Naive thymus-derived CD4-positive, alpha-beta T cell (primary cell): Measurements from ENCODE around the gene SRPK2. TPM values are rescaled to one million over a fixed set of nuclear protein-coding genes. Genes with fewer than 3 reads are reported as not detected.
"Not testable (repeated sequence)": the region's sequence is repeated elsewhere in the genome, so short reads cannot be mapped to it uniquely, and the experiment has no call there.

ENCODE experiments used
- ATAC-seq: fragments of 150-1000 bp; cut with Tn5 transposase; 2 replicates; pipeline ENCODE4 v1.10.0; 2021; ENCODE audit warnings: mild to moderate bottlenecking, moderate library complexity
- CTCF ChIA-PET: fragments of 350-600 bp; sonication (Branson Sonifier 250); formaldehyde crosslinking; loops from one replicate; lab custom pipeline; 2021; ENCODE audit warnings: antibody characterized with exemption; lab: Charles Lee
- POLR2A ChIA-PET: fragments of 350-600 bp; sonication (Branson Sonifier 250); formaldehyde crosslinking; loops from one replicate; lab custom pipeline; 2021; ENCODE audit warnings: antibody characterized with exemption, inconsistent platforms; lab: Charles Lee
- DNase-seq, 9 donors: peaks; one replicate each; pipeline versions ENCODE4 v3.0.0 to v3.0.0-alpha.2; 2020 to 2022; ENCODE audit warnings: mixed read lengths in 1 of 9
- H3K27ac ChIP-seq: one replicate; pipeline ENCODE4 v1.7.0; 2013; ENCODE audit warnings: mild to moderate bottlenecking, low read depth, low read length, moderate library complexity
- H3K27me3 ChIP-seq, 2 donors: one replicate each; pipeline ENCODE4 v1.7.0; 2013; ENCODE audit warnings: low read length in 2 of 2, mild to moderate bottlenecking in 2 of 2, moderate library complexity in 2 of 2; ENCODE audit not compliant: control insufficient read depth in 2 of 2, insufficient read depth in 2 of 2
- H3K36me3 ChIP-seq, 3 experiments: 1 replicate in 2 of 3; 2 replicates in 1 of 3; pipeline ENCODE4 v1.7.0; 2013; ENCODE audit warnings: low read length in 3 of 3, mild to moderate bottlenecking in 3 of 3, moderate library complexity in 1 of 3; ENCODE audit not compliant: insufficient read depth in 3 of 3, control insufficient read depth in 2 of 3
- H3K4me1 ChIP-seq, 2 donors: one replicate each; pipeline ENCODE4 v1.7.0; 2013; ENCODE audit warnings: low read length in 2 of 2, mild to moderate bottlenecking in 2 of 2, moderate library complexity in 1 of 2; ENCODE audit not compliant: control insufficient read depth in 2 of 2, insufficient read depth in 2 of 2
- H3K4me3 ChIP-seq: 2 replicates; pipeline ENCODE4 v1.7.0; 2013; ENCODE audit warnings: mild to moderate bottlenecking, low read length
- H3K9me3 ChIP-seq, 3 experiments: 1 replicate in 2 of 3; 2 replicates in 1 of 3; pipeline ENCODE4 v1.7.0; 2013; ENCODE audit warnings: low read length in 3 of 3; ENCODE audit not compliant: control insufficient read depth in 2 of 3
- H3K27ac Mint-ChIP-seq, 9 donors: one replicate each; pipeline ENCODE4 v1.8.0; 2020 to 2022; ENCODE audit warnings: mixed read lengths in 9 of 9, mild to moderate bottlenecking in 8 of 9, moderate library complexity in 5 of 9, inconsistent platforms in 2 of 9
- H3K27me3 Mint-ChIP-seq, 5 donors: one replicate each; pipeline ENCODE4 v1.8.0; 2021 to 2022; ENCODE audit warnings: mixed read lengths in 5 of 5, mild to moderate bottlenecking in 1 of 5
- H3K36me3 Mint-ChIP-seq, 5 donors: one replicate each; pipeline ENCODE4 v1.8.0; 2020 to 2022; ENCODE audit warnings: mixed read lengths in 5 of 5, mild to moderate bottlenecking in 3 of 5, inconsistent platforms in 1 of 5
- H3K4me1 Mint-ChIP-seq, 7 donors: one replicate each; pipeline ENCODE4 v1.8.0; 2020 to 2022; ENCODE audit warnings: mixed read lengths in 7 of 7, mild to moderate bottlenecking in 3 of 7, inconsistent platforms in 1 of 7
- H3K4me3 Mint-ChIP-seq, 10 donors: one replicate each; pipeline ENCODE4 v1.8.0; 2020 to 2022; ENCODE audit warnings: mild to moderate bottlenecking in 10 of 10, mixed read lengths in 10 of 10, moderate library complexity in 6 of 10, inconsistent platforms in 2 of 10
- H3K9me3 Mint-ChIP-seq, 11 donors: one replicate each; pipeline ENCODE4 v1.8.0; 2020 to 2022; ENCODE audit warnings: mixed read lengths in 11 of 11, mild to moderate bottlenecking in 4 of 11, inconsistent platforms in 1 of 11, moderate library complexity in 1 of 11
- intact Hi-C, 2 donors: fragments of 100-400 bp; cut with micrococcal nuclease; formaldehyde crosslinking; loops; one replicate each; pipeline ENCODE4 v1.15.1; 2023
- polyA plus RNA-seq, 2 donors: library from polyadenylated mRNA; unstranded; fragments of 300-500 nt; fragmentation: Illumina TruSeq; gene quantifications; one replicate each; pipeline ENCODE4 v1.2.3, GENCODE V29; 2021
- total RNA-seq, 6 experiments: library from RNA in 5 of 6; stranded (reverse) in 5 of 6; gene quantifications; 1 replicate in 5 of 6; 2 replicates in 1 of 6; pipeline ENCODE4 v1.2.3 and lab custom pipeline; 2021 to 2026

SRPK2 gene
- total and polyA plus RNA-seq, 7 experiments from 2014 or later = 40.2 to 56.7 (median 46.8) TPM

GRCh38 chr7:105204520-105204919 lies 184.2 kb downstream of the SRPK2 start:
- no peaks in the 10 kb centered on the region for H3K9me3 Mint-ChIP-seq
- H3K4me1 Mint-ChIP-seq = peaks cover 31 to 69% (median 50%) of the 10 kb centered on the region in 7 donors
- Histone ChIP-seq H3K36me3 (peaks cover 0 to 13% (median 0%) of the 10 kb centered on the region in 3 experiments), H3K27ac (no peak overlapping the region), H3K27me3 (no peaks in the 10 kb centered on the region), H3K4me3 (no peak overlapping the region), H3K9me3 (no peaks in the 10 kb centered on the region), H3K4me1 (peaks cover 0 to 21% of the 10 kb centered on the region in 2 donors)
- ChIA-PET POLR2A (interaction anchor here (1.1 kb wide), 1 partner anchor 19 kb away, joined by 3 read pairs; no protein-coding TSS in a partner anchor), CTCF (no interaction called here)
- ATAC-seq (no peak), DNase-seq (no peak)
- peaks cover 3 to 49% (median 20%) of the 10 kb centered on the region in 5 donors for H3K36me3 Mint-ChIP-seq
- intact Hi-C loops = loop anchor here in 1 of 2 donors (2.0 kb wide), 1 partner anchor 46 kb away; no protein-coding TSS in a partner anchor
- H3K27me3 Mint-ChIP-seq = no peaks in the 10 kb centered on the region
- peak overlapping the region in 2 of 9 donors; percentile 41 to 90 for H3K27ac Mint-ChIP-seq
- peak overlapping the region in 2 of 10 donors; percentile 3 to 54 for H3K4me3 Mint-ChIP-seq

- DNase-seq (no peak), ATAC-seq (no peak)
- no peak overlapping the region for H3K27ac ChIP-seq
- ChIA-PET CTCF (no interaction called here), POLR2A (interaction anchor here (0.6 kb wide), 1 partner anchor 193 kb away, joined by 3 read pairs; no protein-coding TSS in a partner anchor)
- no peaks in the 10 kb centered on the region for H3K9me3 ChIP-seq
- peak overlapping the region in 1 of 9 donors; percentile 45 for H3K27ac Mint-ChIP-seq
- no peak overlapping the region for H3K4me3 ChIP-seq
- peaks cover 0 to 21% of the 10 kb centered on the region in 2 donors for H3K4me1 ChIP-seq
- peaks cover 0 to 13% (median 0%) of the 10 kb centered on the region in 3 experiments for H3K36me3 ChIP-seq
- H3K36me3 Mint-ChIP-seq = peaks cover 3 to 56% (median 33%) of the 10 kb centered on the region in 5 donors
- peaks cover 26 to 67% (median 52%) of the 10 kb centered on the region in 7 donors for H3K4me1 Mint-ChIP-seq
- intact Hi-C loops = no loop called here
- H3K27me3 Mint-ChIP-seq = no peaks in the 10 kb centered on the region
- H3K27me3 ChIP-seq = no peaks in the 10 kb centered on the region
- no peaks in the 10 kb centered on the region for H3K9me3 Mint-ChIP-seq
- H3K4me3 Mint-ChIP-seq = no peak overlapping the region
Measured at GRCh38 chr7:105202616-105203015, 186.1 kb downstream of the SRPK2 start.

DNA sequence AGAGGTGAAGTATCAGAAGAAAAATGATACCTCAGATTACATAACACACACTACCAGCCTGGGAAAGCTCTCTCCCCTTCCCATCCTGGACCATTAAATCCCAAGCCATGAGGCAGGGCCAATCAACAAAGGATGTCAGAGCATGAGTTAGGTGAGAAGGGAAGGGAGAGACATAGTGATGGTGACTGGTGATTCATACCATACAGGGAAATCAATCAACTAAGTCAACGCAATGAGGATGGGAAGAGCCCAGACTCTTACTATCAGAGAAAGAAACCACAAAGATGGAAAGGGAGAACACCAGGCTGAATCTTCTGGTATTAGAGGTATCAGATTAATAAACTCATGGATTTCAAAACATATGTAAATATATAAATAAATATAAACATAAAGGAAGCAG lies 189.3 kb downstream of the SRPK2 start:
- no peaks in the 10 kb centered on the region for H3K9me3 Mint-ChIP-seq
- Histone ChIP-seq H3K27ac (no peak overlapping the region), H3K4me1 (no peaks in the 10 kb centered on the region), H3K4me3 (no peak overlapping the region), H3K36me3 (peaks cover 0 to 13% (median 0%) of the 10 kb centered on the region in 3 experiments), H3K27me3 (no peaks in the 10 kb centered on the region), H3K9me3 (no peaks in the 10 kb centered on the region)
- no peak for DNase-seq
- peaks cover 14 to 49% (median 35%) of the 10 kb centered on the region in 7 donors for H3K4me1 Mint-ChIP-seq
- no peaks in the 10 kb centered on the region for H3K27me3 Mint-ChIP-seq
- peak overlapping the region in 1 of 10 donors; percentile 2 for H3K4me3 Mint-ChIP-seq
- peaks cover 3 to 68% (median 37%) of the 10 kb centered on the region in 5 donors for H3K36me3 Mint-ChIP-seq
- CTCF ChIA-PET = no interaction called here
- no peak for ATAC-seq
- intact Hi-C loops = no loop called here
- peak overlapping the region in 1 of 9 donors; percentile 18 for H3K27ac Mint-ChIP-seq
- POLR2A ChIA-PET = no interaction called here

GRCh38 chr7:105198223-105198622 lies 190.5 kb downstream of the SRPK2 start:
- peaks cover 12 to 48% (median 27%) of the 10 kb centered on the region in 7 donors for H3K4me1 Mint-ChIP-seq
- intact Hi-C loops = no loop called here
- H3K9me3 ChIP-seq = no peaks in the 10 kb centered on the region
- DNase-seq (no peak), ATAC-seq (no peak)
- no peaks in the 10 kb centered on the region for H3K9me3 Mint-ChIP-seq
- H3K36me3 Mint-ChIP-seq = peaks cover 3 to 67% (median 33%) of the 10 kb centered on the region in 5 donors
- ChIA-PET POLR2A (no interaction called here), CTCF (no interaction called here)
- peaks cover 0 to 13% (median 0%) of the 10 kb centered on the region in 3 experiments for H3K36me3 ChIP-seq
- no peaks in the 10 kb centered on the region for H3K27me3 Mint-ChIP-seq
- H3K4me3 Mint-ChIP-seq = peak overlapping the region in 1 of 10 donors; percentile 2
- H3K27ac ChIP-seq = no peak overlapping the region
- no peaks in the 10 kb centered on the region for H3K27me3 ChIP-seq
- no peak overlapping the region for H3K4me3 ChIP-seq
- H3K27ac Mint-ChIP-seq = peak overlapping the region in 1 of 9 donors; percentile 41
- H3K4me1 ChIP-seq = no peaks in the 10 kb centered on the region

DNA sequence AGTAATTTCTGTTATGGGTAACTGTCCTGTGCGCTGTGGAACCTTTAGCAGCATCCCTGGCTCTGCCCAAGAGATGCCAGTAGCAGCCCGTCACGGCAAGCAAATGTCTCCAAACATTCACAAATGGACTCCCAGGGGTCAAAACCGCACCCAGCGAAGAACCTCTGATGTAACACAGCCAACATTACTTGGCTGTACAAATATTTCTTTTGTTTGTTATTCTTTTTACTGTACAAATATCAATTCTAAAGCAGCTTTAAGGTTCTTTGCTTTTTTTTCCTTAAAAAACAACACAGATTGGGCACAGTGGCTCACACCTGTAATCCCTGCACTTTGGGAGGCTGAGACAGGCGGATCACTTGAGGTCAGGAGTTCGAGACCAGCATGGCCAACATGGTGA lies 192.2 kb downstream of the SRPK2 start:
- Mint-ChIP-seq H3K27ac (no peak overlapping the region), H3K9me3 (no peaks in the 10 kb centered on the region), H3K27me3 (no peaks in the 10 kb centered on the region), H3K4me1 (peaks cover 9 to 42% (median 37%) of the 10 kb centered on the region in 7 donors), H3K4me3 (no peak overlapping the region), H3K36me3 (peaks cover 5 to 61% (median 26%) of the 10 kb centered on the region in 5 donors)
- Histone ChIP-seq H3K9me3 (no peaks in the 10 kb centered on the region), H3K36me3 (peaks cover 0 to 3% (median 0%) of the 10 kb centered on the region in 3 experiments), H3K27me3 (no peaks in the 10 kb centered on the region), H3K27ac (no peak overlapping the region), H3K4me1 (no peaks in the 10 kb centered on the region), H3K4me3 (no peak overlapping the region)
- ChIA-PET CTCF (no interaction called here), POLR2A (no interaction called here)
- no peak for DNase-seq
- intact Hi-C loops = no loop called here
- ATAC-seq = no peak

GRCh38 chr7:105195891-105196290 lies 192.8 kb downstream of the SRPK2 start:
- Histone ChIP-seq H3K4me1 (no peaks in the 10 kb centered on the region), H3K9me3 (no peaks in the 10 kb centered on the region), H3K27me3 (no peaks in the 10 kb centered on the region), H3K36me3 (no peaks in the 10 kb centered on the region), H3K4me3 (no peak overlapping the region), H3K27ac (no peak overlapping the region)
- intact Hi-C loops = no loop called here
- Mint-ChIP-seq H3K36me3 (peaks cover 5 to 56% (median 24%) of the 10 kb centered on the region in 5 donors), H3K9me3 (no peaks in the 10 kb centered on the region), H3K27me3 (no peaks in the 10 kb centered on the region), H3K27ac (peak overlapping the region in 2 of 9 donors; percentile 28 to 31), H3K4me1 (peaks cover 9 to 42% (median 37%) of the 10 kb centered on the region in 7 donors), H3K4me3 (no peak overlapping the region)
- ChIA-PET CTCF (no interaction called here), POLR2A (no interaction called here)
- no peak for ATAC-seq
- no peak for DNase-seq

DNA sequence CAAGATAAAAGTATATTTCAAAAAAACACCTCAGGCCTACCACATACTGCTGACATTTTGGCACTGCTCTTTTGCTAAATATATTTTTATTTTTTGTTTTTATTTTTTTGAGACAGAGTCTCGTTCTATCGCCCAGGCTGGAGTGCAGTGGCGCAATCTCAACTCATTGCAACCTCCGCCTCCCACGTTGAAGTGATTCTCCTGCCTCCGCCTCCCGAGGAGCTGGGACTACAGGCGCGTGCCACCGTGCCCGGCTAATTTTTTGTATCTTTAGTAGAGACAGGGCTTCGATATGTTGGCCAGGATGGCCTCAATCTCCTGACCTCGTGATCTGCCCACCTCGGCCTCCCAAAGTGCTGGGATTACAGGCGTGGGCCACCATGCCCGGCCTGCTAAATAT lies 193.8 kb downstream of the SRPK2 start:
- H3K4me3 ChIP-seq, H3K27me3 Mint-ChIP-seq, H3K9me3 ChIP-seq, H3K27ac ChIP-seq, H3K4me3 Mint-ChIP-seq, DNase-seq, CTCF ChIA-PET, H3K9me3 Mint-ChIP-seq, POLR2A ChIA-PET, H3K4me1 ChIP-seq, ATAC-seq, H3K36me3 ChIP-seq, intact Hi-C loops, H3K27me3 ChIP-seq: not testable (repeated sequence)
- Mint-ChIP-seq H3K4me1 (peaks cover 5 to 50% (median 41%) of the 10 kb centered on the region in 7 donors), H3K27ac (peak overlapping the region in 1 of 9 donors; percentile 28), H3K36me3 (peaks cover 5 to 56% (median 30%) of the 10 kb centered on the region in 5 donors)
